ENCODE data around the gene PC.

- TF ChIP-seq POLR2AphosphoS5 (IDR thresholded peaks at IDR 0.05), result no peak
- no peak for TF ChIP-seq CTCF (IDR thresholded peaks at IDR 0.05 in 8 of 11, conservative IDR thresholded peaks at IDR 0.05 in 3 of 11)
- no peak for TF ChIP-seq POLR2A (IDR thresholded peaks at IDR 0.05)
Measured at GRCh38 chr11:66933531-66933930, 24.7 kb downstream of the PC start.
